ENCODE data around the gene CCDC51. TPM values are rescaled to one million over a fixed set of nuclear protein-coding genes. Genes with fewer than 3 reads are reported as not detected.

The CCDC51 gene
- total and polyA plus RNA-seq, 9 of the 15 experiments (the other 6 are each of a cell fraction or from before 2014, with no cell fraction given), result 6.5 to 18.6 (median 15.7) TPM

GRCh38 chr3:48439820-48440589 lies at the start of gene CCDC51, which contains the start of gene TMA7 (continued):
- TF ChIP-seq SFPQ (IDR thresholded peaks at IDR 0.05; ENCODE audit: low read depth, low read length), result no peak
- peak; percentile 76 for TF ChIP-seq C11orf30 (IDR thresholded peaks at IDR 0.05; ENCODE audit: low read depth)
- TF ChIP-seq NCOA2 (IDR thresholded peaks at IDR 0.05; ENCODE audit: partially characterized antibody in 2 of 2), result no peak
- no peak for TF ChIP-seq ZFPM2 (CRISPR knock-in tag; IDR thresholded peaks at IDR 0.05)
- peak; percentile 93 for TF ChIP-seq L3MBTL2 (IDR thresholded peaks at IDR 0.05)
- no peak for TF ChIP-seq FOXM1 (IDR thresholded peaks at IDR 0.05; ENCODE audit: low read depth)
- TF ChIP-seq FOXM1 (CRISPR knock-in tag; IDR thresholded peaks at IDR 0.05; ENCODE audit: low read depth), result 0 out of 2 replicates have a peak, but pooled peaks have one; percentile 54
- no peak for TF ChIP-seq PRPF4 (IDR thresholded peaks at IDR 0.05; ENCODE audit: insufficient read depth, low read depth, low read length, poor library complexity, severe bottlenecking)
- TF ChIP-seq NCOA4 (IDR thresholded peaks at IDR 0.05; ENCODE audit: partially characterized antibody), result no peak
- TF ChIP-seq RFX7 (CRISPR knock-in tag; IDR thresholded peaks at IDR 0.05), result no peak
- no peak for TF ChIP-seq ZNF655 (CRISPR knock-in tag; IDR thresholded peaks at IDR 0.05)
- no peak for TF ChIP-seq FOXJ2 (tag; IDR thresholded peaks at IDR 0.05)
- no peak for TF ChIP-seq KDM2B (CRISPR knock-in tag; IDR thresholded peaks at IDR 0.05)
- TF ChIP-seq E2F6 (IDR thresholded peaks at IDR 0.05; ENCODE audit: borderline replicate concordance in 1 of 2, extremely low read depth in 1 of 2, insufficient read depth in 1 of 2, insufficient read length in 1 of 2, low read depth in 1 of 2, low read length in 1 of 2, poor library complexity in 1 of 2, severe bottlenecking in 1 of 2), result peak; percentile 74 to 86
- no peak for TF ChIP-seq CAMTA2 (CRISPR knock-in tag; conservative IDR thresholded peaks at IDR 0.05)
- no peak for TF ChIP-seq SNIP1 (IDR thresholded peaks at IDR 0.05; ENCODE audit: low read depth)
- no peak for TF ChIP-seq ARID1B (IDR thresholded peaks at IDR 0.05)
- no peak for TF ChIP-seq DACH1 (IDR thresholded peaks at IDR 0.05; ENCODE audit: partially characterized antibody)
- peak; percentile 89 for TF ChIP-seq EGR1 (conservative IDR thresholded peaks at IDR 0.05)
- TF ChIP-seq SNAPC5 (CRISPR knock-in tag; IDR thresholded peaks at IDR 0.05), result no peak
- peak; percentile 32 to 91 (median 85) for TF ChIP-seq YY1 (IDR thresholded peaks at IDR 0.05; ENCODE audit: borderline replicate concordance in 1 of 3, control insufficient read depth in 1 of 3, extremely low read depth in 1 of 3, insufficient read depth in 3 of 3, insufficient read length in 1 of 3, insufficient replicate concordance in 2 of 3, low read depth in 1 of 3, low read length in 2 of 3)
- no peak for TF ChIP-seq ZNF436 (CRISPR knock-in tag; IDR thresholded peaks at IDR 0.05)

All from K562 (cell line).